ENCODE data around the gene TBC1D5. TPM values are rescaled to one million over a fixed set of nuclear protein-coding genes. Genes with fewer than 3 reads are reported as not detected.
A peak's percentile ranks its signal among the peaks of the same experiment; 100 is the strongest.
"Not testable (repeated sequence)": the region's sequence is repeated elsewhere in the genome, so short reads cannot be mapped to it uniquely, and the experiment has no call there.

Gene TBC1D5, protein sequence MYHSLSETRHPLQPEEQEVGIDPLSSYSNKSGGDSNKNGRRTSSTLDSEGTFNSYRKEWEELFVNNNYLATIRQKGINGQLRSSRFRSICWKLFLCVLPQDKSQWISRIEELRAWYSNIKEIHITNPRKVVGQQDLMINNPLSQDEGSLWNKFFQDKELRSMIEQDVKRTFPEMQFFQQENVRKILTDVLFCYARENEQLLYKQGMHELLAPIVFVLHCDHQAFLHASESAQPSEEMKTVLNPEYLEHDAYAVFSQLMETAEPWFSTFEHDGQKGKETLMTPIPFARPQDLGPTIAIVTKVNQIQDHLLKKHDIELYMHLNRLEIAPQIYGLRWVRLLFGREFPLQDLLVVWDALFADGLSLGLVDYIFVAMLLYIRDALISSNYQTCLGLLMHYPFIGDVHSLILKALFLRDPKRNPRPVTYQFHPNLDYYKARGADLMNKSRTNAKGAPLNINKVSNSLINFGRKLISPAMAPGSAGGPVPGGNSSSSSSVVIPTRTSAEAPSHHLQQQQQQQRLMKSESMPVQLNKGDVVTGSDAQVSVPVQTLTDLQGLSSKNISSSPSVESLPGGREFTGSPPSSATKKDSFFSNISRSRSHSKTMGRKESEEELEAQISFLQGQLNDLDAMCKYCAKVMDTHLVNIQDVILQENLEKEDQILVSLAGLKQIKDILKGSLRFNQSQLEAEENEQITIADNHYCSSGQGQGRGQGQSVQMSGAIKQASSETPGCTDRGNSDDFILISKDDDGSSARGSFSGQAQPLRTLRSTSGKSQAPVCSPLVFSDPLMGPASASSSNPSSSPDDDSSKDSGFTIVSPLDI
- total RNA-seq: 10 to 100 TPM; 46.8 to 71.1 TPM

DNA sequence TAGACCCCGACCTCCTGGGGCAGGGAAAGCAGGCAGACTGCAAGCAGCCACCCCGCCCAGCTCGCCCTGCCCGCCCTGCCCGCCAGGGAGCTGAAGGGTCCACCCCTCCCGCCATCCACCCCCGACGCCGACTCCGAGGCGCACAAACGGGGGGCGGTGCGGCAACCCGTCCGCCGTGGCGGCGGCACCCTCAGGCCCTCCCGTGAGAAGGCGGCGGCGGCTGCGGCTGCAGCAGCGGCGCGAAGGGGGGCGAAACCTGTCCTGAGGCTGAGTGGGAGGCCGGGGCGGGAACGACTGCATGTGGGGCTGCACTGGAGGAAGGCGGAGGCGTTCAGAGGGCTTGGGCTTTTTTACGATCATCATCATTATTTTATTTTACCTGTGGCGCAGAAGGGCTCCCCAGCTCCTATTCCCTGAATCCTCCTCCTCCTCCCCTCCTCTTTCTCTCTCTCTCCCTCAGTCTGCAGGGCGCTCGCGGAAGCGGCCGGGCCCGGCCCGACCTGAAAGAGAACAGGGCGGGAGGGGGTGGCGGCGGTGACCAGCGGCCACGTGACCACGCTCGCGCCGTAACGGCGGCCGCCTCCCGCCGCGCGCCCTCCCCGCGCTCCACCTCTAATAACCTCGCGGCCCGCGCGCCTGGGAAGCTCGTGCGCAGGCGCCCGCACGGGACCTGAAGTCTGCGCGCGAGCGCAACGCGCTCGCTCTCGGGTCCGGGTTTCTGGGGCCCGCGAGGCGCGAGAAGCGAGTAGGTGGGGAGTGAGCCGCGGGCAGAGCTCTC, at the start of gene TBC1D5:
TSS of gene TBC1D5 (minus strand) at position 530 of the 778 bp plus-strand sequence. CDS start 234,061 bp downstream, outside the sequence.
- H3K27me3 ChIP-seq: no peaks in the 10 kb centered on the region
- DNase-seq: peak; percentile 95 to 98 (median 98)
- TF ChIP-seq, protein P1, sequence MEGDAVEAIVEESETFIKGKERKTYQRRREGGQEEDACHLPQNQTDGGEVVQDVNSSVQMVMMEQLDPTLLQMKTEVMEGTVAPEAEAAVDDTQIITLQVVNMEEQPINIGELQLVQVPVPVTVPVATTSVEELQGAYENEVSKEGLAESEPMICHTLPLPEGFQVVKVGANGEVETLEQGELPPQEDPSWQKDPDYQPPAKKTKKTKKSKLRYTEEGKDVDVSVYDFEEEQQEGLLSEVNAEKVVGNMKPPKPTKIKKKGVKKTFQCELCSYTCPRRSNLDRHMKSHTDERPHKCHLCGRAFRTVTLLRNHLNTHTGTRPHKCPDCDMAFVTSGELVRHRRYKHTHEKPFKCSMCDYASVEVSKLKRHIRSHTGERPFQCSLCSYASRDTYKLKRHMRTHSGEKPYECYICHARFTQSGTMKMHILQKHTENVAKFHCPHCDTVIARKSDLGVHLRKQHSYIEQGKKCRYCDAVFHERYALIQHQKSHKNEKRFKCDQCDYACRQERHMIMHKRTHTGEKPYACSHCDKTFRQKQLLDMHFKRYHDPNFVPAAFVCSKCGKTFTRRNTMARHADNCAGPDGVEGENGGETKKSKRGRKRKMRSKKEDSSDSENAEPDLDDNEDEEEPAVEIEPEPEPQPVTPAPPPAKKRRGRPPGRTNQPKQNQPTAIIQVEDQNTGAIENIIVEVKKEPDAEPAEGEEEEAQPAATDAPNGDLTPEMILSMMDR (IDR thresholded peaks at IDR 0.05): peak in 2 of 7 experiments; percentile 7
- peak; percentile 77 to 95 (median 92) for TF ChIP-seq POLR2A (IDR thresholded peaks at IDR 0.05)
- WGBS, 2 donors: 0 to 1% methylated on average over 36 to 86 of the region's 86 CpGs
- H3K4me1 ChIP-seq: peaks cover 36% of the 10 kb centered on the region
- peak within 1 kb of the TSS; percentile 98 to 100 (median 98) for H3K27ac ChIP-seq
- no peaks in the 10 kb centered on the region for H3K36me3 ChIP-seq (replicated peaks in 1 of 2; ENCODE audit: insufficient read depth in 1 of 2, low read depth in 2 of 2)
- no peaks in the 10 kb centered on the region for H3K9me3 ChIP-seq
- ATAC-seq: peak; percentile 91
- intact Hi-C loops (cut with DNase I): no loop called here
- peak within 1 kb of the TSS; percentile 61 to 71 for H3K4me3 ChIP-seq

DNA sequence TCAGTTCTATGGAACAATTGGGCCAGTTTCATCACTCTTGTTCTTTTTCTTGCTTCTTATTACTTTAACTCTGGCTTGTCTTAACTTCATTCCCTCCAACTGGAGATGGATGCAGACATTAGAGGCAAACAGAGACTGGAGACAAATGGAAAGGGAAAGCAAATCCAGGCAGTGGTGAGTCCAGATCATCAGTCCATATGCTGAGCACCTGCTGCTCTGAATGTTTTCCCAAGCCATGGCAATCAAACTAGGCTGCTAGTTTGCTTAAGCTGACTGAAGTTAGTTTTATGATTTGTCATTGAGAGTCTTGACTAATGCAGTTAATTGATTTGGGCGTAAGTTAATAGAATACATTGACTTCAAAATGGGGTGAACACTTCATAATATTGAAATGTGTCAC, 41.0 kb upstream of the TBC1D5 start:
- ATAC-seq (peak; percentile 83), DNase-seq (peak; percentile 62 to 76 (median 66))
- H3K36me3 ChIP-seq (replicated peaks in 1 of 2; ENCODE audit: insufficient read depth in 1 of 2, low read depth in 2 of 2): no peaks in the 10 kb centered on the region
- H3K4me1 ChIP-seq: no peaks in the 10 kb centered on the region
- no peaks in the 10 kb centered on the region for H3K27me3 ChIP-seq
- H3K9me3 ChIP-seq: no peaks in the 10 kb centered on the region
- TF ChIP-seq POLR2A (IDR thresholded peaks at IDR 0.05): no peak
- TF ChIP-seq, protein P1 (IDR thresholded peaks at IDR 0.05): no peak
- H3K27ac ChIP-seq: peak overlapping the region in 1 of 4 donors; percentile 50
- intact Hi-C loops (cut with DNase I): no loop called here
- H3K4me3 ChIP-seq: no peak overlapping the region
- WGBS, 2 donors: 21 to 41% methylated on average over 1 of the region's 1 CpG

DNA sequence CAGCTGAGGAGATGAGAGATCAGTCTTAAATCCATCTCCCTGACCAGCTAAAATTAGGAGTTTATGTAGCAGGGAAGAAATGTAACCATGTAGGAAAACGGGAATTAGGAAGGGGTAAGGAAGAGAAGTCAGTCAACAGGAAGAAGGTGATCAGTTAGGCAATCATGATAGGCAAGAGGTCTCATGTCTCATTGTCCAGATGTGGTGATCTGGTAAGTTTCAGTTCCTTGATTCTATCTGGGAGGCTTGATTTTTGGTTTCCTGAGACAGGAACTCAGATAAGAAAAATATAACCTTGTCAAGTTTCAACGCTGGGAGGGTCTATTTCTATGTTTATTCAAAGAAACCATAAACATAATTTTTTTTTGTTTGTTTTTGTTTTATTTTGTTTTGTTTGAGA, 40.3 kb upstream of the TBC1D5 start:
- H3K27ac ChIP-seq: no peak overlapping the region
- no peak for ATAC-seq
- H3K4me3 ChIP-seq: no peak overlapping the region
- TF ChIP-seq, protein P1 (IDR thresholded peaks at IDR 0.05): no peak
- no peak for TF ChIP-seq POLR2A (IDR thresholded peaks at IDR 0.05)
- no peak for DNase-seq
- 46 to 71% methylated on average over 2 of the region's 2 CpGs for WGBS, 2 donors
- intact Hi-C loops (cut with DNase I): no loop called here
- no peaks in the 10 kb centered on the region for H3K4me1 ChIP-seq
- H3K36me3 ChIP-seq (replicated peaks in 1 of 2; ENCODE audit: insufficient read depth in 1 of 2, low read depth in 2 of 2): no peaks in the 10 kb centered on the region
- no peaks in the 10 kb centered on the region for H3K9me3 ChIP-seq
- H3K27me3 ChIP-seq: no peaks in the 10 kb centered on the region

DNA sequence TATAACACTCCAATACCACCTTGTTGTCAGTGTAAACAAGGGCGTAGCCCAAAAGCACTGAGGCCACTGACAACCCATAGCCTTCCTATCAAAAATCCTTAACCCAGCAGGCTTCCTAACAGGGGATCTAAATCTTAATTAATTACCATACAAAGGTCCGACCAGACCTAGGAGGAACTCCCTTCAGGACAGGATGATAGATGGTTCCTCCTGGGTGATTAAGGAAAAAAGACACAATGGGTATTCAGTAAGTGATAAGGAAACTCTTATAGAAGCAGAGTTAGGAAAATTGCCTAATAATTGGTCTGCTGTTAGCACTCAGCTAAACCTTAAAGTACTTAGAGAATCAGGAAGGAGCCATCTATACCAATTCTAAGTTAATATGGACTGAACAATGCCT, 37.9 kb upstream of the TBC1D5 start:
- ATAC-seq; DNase-seq; intact Hi-C loops (cut with DNase I); H3K27ac ChIP-seq; H3K36me3 ChIP-seq (replicated peaks in 1 of 2; ENCODE audit: insufficient read depth in 1 of 2, low read depth in 2 of 2); H3K27me3 ChIP-seq; H3K4me1 ChIP-seq; H3K4me3 ChIP-seq; H3K9me3 ChIP-seq: not testable (repeated sequence)
- 56 to 64% methylated on average over 2 of the region's 2 CpGs for WGBS, 2 donors

DNA sequence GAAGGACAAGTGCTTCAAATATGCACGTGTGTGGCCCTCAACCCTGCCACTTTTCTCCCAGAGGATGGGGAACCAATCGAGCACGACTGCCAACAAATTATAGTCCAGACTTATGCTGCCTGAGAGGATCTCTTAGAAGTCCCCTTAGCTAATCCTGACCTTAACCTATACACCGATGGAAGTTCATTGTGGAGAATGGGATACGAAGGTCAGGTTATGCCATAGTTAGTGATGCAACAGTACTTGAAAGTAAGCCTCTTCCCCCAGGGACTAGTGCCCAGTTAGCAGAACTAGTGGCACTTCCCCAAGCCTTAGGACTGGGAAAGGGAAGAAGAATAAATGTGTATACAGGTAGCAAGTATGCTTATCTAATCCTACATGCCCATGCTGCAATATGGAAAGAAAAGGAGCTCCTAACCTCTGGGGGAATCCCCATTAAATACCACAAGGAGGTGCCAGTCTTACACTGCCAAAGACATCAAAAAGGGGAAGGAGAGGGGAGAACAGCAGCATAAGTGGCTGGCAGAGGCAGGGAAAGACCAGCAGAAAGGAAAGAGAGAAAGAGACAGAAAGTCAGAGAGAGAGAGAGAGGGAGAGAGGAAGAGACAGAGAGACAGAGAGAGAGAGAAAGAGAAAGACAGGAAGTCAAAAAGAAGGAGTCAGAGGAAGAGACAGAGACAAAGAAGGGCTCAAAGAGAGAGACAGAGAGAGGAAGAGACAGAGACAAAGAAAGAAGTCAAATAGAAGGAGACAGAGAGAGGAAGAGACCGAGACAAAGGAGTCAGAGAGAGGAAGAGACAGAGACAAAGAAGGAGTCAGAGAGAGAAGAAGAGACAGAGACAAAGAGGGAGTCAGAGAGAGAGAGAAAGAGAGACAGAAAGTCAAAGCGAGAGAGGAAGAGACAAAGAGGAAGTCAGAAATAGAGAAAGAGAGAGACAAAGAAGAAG, 37.1 kb upstream of the TBC1D5 start:
- H3K4me3 ChIP-seq; H3K4me1 ChIP-seq; H3K27ac ChIP-seq; H3K27me3 ChIP-seq; H3K36me3 ChIP-seq (replicated peaks in 1 of 2; ENCODE audit: insufficient read depth in 1 of 2, low read depth in 2 of 2); DNase-seq; ATAC-seq; H3K9me3 ChIP-seq; intact Hi-C loops (cut with DNase I): not testable (repeated sequence)
- 74 to 86% methylated on average over 7 of the region's 7 CpGs for WGBS, 2 donors

DNA sequence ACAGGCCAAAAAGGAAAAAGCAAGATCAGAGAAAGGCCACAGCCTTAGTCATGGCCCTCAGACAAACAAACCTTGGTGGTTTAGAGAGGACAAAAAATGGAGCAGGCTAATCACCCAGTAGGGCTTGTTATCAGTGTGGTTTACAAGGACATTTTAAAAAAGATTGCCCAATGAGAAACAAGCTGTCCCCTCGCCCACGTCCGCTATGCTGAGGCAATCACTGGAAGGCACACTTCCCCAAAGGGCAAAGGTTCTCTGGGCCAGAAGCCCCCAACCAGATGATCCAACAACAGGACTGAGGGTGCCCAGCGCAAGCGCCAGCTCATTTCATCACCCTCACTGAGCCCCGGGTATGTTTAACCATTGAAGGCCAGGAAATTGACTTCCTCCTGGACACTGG, 34.9 kb upstream of the TBC1D5 start:
- H3K9me3 ChIP-seq; ATAC-seq; H3K4me1 ChIP-seq; intact Hi-C loops (cut with DNase I); H3K27me3 ChIP-seq; H3K27ac ChIP-seq; H3K4me3 ChIP-seq; DNase-seq; H3K36me3 ChIP-seq (replicated peaks in 1 of 2; ENCODE audit: insufficient read depth in 1 of 2, low read depth in 2 of 2): not testable (repeated sequence)
- 86 to 87% methylated on average over 6 of the region's 6 CpGs for WGBS, 2 donors
